Endodermal cell (in vitro differentiated cells): ENCODE data around the gene PIP5K1B. TPM values are rescaled to one million over a fixed set of nuclear protein-coding genes. Genes with fewer than 3 reads are reported as not detected.

ENCODE experiments used
- DNase-seq: peaks from one replicate; pipeline ENCODE4 v3.0.0-alpha.2; 2017
- H3K27ac ChIP-seq: 2 replicates; pipeline ENCODE4 v1.5.1; 2013; ENCODE audit warnings: mild to moderate bottlenecking, low read depth, low read length, moderate library complexity
- H3K27me3 ChIP-seq: 2 replicates; pipeline ENCODE4 v1.6.1; 2013; ENCODE audit warnings: mild to moderate bottlenecking, low read length, moderate library complexity; ENCODE audit not compliant: insufficient read depth, control insufficient read depth, poor library complexity, severe bottlenecking
- H3K36me3 ChIP-seq: 2 replicates; pipeline ENCODE4 v1.7.0; 2013; ENCODE audit warnings: mild to moderate bottlenecking, low read length, moderate library complexity; ENCODE audit not compliant: control insufficient read depth, insufficient read depth
- H3K4me1 ChIP-seq: one replicate; pipeline ENCODE4 v1.7.0; 2013; ENCODE audit warnings: low read length; ENCODE audit not compliant: control insufficient read depth, insufficient read depth
- H3K4me3 ChIP-seq: 2 replicates; pipeline ENCODE4 v1.5.1; 2013; ENCODE audit warnings: mild to moderate bottlenecking, low read length, moderate library complexity
- H3K9ac ChIP-seq: 2 replicates; pipeline ENCODE4 v1.6.1; 2013; ENCODE audit warnings: mild to moderate bottlenecking, low read length, moderate library complexity; ENCODE audit not compliant: poor library complexity, severe bottlenecking; ENCODE audit errors: extremely low read depth
- H3K9me3 ChIP-seq: 2 replicates; pipeline ENCODE4 v1.6.1; 2013; ENCODE audit warnings: mild to moderate bottlenecking, low read length, moderate library complexity; ENCODE audit not compliant: control insufficient read depth
- H3K27ac Mint-ChIP-seq: 2 replicates; pipeline ENCODE4 v1.8.0; 2020; ENCODE audit warnings: mixed read lengths
- H3K27me3 Mint-ChIP-seq: 2 replicates; pipeline ENCODE4 v1.8.0; 2021; ENCODE audit warnings: mild to moderate bottlenecking, mixed read lengths; ENCODE audit not compliant: insufficient read depth
- H3K36me3 Mint-ChIP-seq: 2 replicates; pipeline ENCODE4 v1.8.0; 2020; ENCODE audit warnings: low read depth, mixed read lengths
- H3K4me1 Mint-ChIP-seq: 2 replicates; pipeline ENCODE4 v1.8.0; 2020; ENCODE audit warnings: mixed read lengths
- H3K4me3 Mint-ChIP-seq: 2 replicates; pipeline ENCODE4 v1.8.0; 2020; ENCODE audit warnings: mild to moderate bottlenecking, moderate library complexity, mixed read lengths
- H3K9me3 Mint-ChIP-seq: 2 replicates; pipeline ENCODE4 v1.8.0; 2020; ENCODE audit warnings: mild to moderate bottlenecking, mixed read lengths
- WGBS, 2 experiments: methylation state at CpG; one replicate each; pipeline versions ENCODE4 v1.1.5 to v1.1.7; 2013; ENCODE audit warnings: missing lambda C conversion rate in 2 of 2, mixed read lengths in 1 of 2; ENCODE audit not compliant: insufficient coverage in 1 of 2, insufficient read length in 1 of 2; 5-methylcytosine and 5-hydroxymethylcytosine counted together
- total RNA-seq, 2 donors: library from RNA; stranded (reverse); fragmentation: NEBNext Ultra II Directional in 1 of 2; extraction: Animal tissue kit (Norgen Biotek cat#: 25700) in 1 of 2; gene quantifications; 2 replicates in 1 of 2; 3 replicates in 1 of 2; pipeline ENCODE4 v1.2.1, GENCODE V29; 2021
- TF ChIP-seq, protein P1 (sequence below): fragments of 200-600 bp; sonication (generic); conservative IDR thresholded peaks from 2 replicates; pipeline ENCODE4 v1.5.0; 2021; ENCODE audit warnings: antibody characterized with exemption, mild to moderate bottlenecking

Gene PIP5K1B
- total RNA-seq, 2 donors from 2014 or later = 8.5 to 10.2 TPM

DNA sequence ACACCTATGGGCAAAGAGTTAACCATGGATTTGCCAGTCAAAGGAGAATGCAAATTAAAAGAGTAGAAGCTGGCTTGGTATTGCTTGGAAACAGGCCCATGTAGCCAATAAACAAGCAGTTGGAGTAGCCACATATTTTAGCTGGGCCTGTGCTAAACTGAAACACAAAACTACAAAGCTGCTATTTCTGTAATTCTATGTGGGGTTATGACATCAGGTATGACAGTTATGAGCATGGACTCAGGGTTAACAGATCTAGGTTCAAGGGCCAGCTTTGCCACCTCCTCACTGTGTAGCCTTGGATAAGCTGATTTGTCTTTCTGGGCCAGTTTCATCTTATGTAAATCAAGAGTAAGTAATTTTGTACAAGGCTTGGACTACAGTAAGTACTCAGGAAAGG lies 142.7 kb downstream of the PIP5K1B start:
- Mint-ChIP-seq H3K4me3 (no peak overlapping the region), H3K4me1 (peaks cover 5% of the 10 kb centered on the region), H3K36me3 (no peaks in the 10 kb centered on the region), H3K27me3 (no peaks in the 10 kb centered on the region), H3K9me3 (no peaks in the 10 kb centered on the region), H3K27ac (no peak overlapping the region)
- no peak overlapping the region for H3K9ac ChIP-seq
- no peak for DNase-seq
- no peaks in the 10 kb centered on the region for H3K27me3 ChIP-seq
- no peaks in the 10 kb centered on the region for H3K9me3 ChIP-seq
- no peak overlapping the region for H3K27ac ChIP-seq
- TF ChIP-seq, protein P1, sequence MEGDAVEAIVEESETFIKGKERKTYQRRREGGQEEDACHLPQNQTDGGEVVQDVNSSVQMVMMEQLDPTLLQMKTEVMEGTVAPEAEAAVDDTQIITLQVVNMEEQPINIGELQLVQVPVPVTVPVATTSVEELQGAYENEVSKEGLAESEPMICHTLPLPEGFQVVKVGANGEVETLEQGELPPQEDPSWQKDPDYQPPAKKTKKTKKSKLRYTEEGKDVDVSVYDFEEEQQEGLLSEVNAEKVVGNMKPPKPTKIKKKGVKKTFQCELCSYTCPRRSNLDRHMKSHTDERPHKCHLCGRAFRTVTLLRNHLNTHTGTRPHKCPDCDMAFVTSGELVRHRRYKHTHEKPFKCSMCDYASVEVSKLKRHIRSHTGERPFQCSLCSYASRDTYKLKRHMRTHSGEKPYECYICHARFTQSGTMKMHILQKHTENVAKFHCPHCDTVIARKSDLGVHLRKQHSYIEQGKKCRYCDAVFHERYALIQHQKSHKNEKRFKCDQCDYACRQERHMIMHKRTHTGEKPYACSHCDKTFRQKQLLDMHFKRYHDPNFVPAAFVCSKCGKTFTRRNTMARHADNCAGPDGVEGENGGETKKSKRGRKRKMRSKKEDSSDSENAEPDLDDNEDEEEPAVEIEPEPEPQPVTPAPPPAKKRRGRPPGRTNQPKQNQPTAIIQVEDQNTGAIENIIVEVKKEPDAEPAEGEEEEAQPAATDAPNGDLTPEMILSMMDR = no peak
- H3K36me3 ChIP-seq = peaks cover 9% of the 10 kb centered on the region
- no peak overlapping the region for H3K4me3 ChIP-seq
- H3K4me1 ChIP-seq = no peaks in the 10 kb centered on the region

DNA sequence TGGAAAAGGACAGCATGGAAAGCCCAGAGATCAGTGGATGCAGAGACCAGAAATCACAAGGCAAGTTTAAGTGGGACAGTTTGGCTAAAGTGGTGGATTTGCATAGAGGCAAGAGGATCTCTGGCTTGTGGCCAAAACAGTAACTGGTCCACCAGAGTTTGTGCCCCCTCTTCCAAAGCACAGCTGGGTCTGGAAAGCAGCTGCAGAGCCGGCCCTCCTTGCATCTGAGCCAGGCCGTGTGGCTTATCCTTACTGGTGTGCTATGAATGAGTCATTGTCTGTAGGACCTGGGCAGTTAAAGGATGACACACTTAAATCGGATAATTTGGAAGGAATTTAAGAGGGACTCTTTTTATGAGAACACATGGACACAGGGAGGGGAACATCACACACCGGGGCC lies 146.6 kb downstream of the PIP5K1B start:
- Histone ChIP-seq H3K27me3 (no peaks in the 10 kb centered on the region), H3K4me1 (no peaks in the 10 kb centered on the region), H3K9ac (no peak overlapping the region), H3K4me3 (no peak overlapping the region), H3K9me3 (no peaks in the 10 kb centered on the region), H3K27ac (no peak overlapping the region), H3K36me3 (peaks cover 9% of the 10 kb centered on the region)
- no peak overlapping the region for H3K27ac Mint-ChIP-seq
- peaks cover 7% of the 10 kb centered on the region for H3K4me1 Mint-ChIP-seq
- H3K4me3 Mint-ChIP-seq = no peak overlapping the region
- TF ChIP-seq, protein P1 = no peak
- DNase-seq = no peak
- H3K9me3 Mint-ChIP-seq = no peaks in the 10 kb centered on the region
- no peaks in the 10 kb centered on the region for H3K36me3 Mint-ChIP-seq
- 93 to 94% methylated on average over 2 to 4 of the region's 4 CpGs for WGBS, 2 experiments
- H3K27me3 Mint-ChIP-seq = peaks cover 4% of the 10 kb centered on the region

- H3K4me3 Mint-ChIP-seq = no peak overlapping the region
- H3K9me3 ChIP-seq = no peaks in the 10 kb centered on the region
- H3K27me3 Mint-ChIP-seq = peaks cover 4% of the 10 kb centered on the region
- peaks cover 9% of the 10 kb centered on the region for H3K36me3 ChIP-seq
- no peak overlapping the region for H3K9ac ChIP-seq
- H3K27me3 ChIP-seq = no peaks in the 10 kb centered on the region
- H3K4me1 Mint-ChIP-seq = peaks cover 12% of the 10 kb centered on the region
- DNase-seq = no peak
- no peak overlapping the region for H3K4me3 ChIP-seq
- no peak overlapping the region for H3K27ac ChIP-seq
- H3K36me3 Mint-ChIP-seq = no peaks in the 10 kb centered on the region
- 96% methylated on average over 1 of the region's 1 CpG; no CpG with 5 or more reads in 1 of the 2 experiments for WGBS, 2 experiments
- TF ChIP-seq, protein P1 = no peak
- H3K27ac Mint-ChIP-seq = no peak overlapping the region
- no peaks in the 10 kb centered on the region for H3K4me1 ChIP-seq
- H3K9me3 Mint-ChIP-seq = no peaks in the 10 kb centered on the region
Observed at GRCh38 chr9:68852941-68853340, 147.9 kb downstream of the PIP5K1B start.
